HG03439 (cell line): ENCODE data around the gene C11orf21.

Experiments used
- ATAC-seq: cut with Tn5 transposase; IDR thresholded peaks from one replicate; pipeline ENCODE4 v1.9.1; 2021; ENCODE audit warnings: mild to moderate bottlenecking, moderate library complexity; ENCODE audit not compliant: unreplicated experiment

Gene C11orf21

GRCh38 chr11:2262301-2263070, 39.2 kb downstream of the C11orf21 start:
- ATAC-seq, result no peak

GRCh38 chr11:2261436-2262230, 40.1 kb downstream of the C11orf21 start:
- no peak for ATAC-seq

- ATAC-seq, result no peak
These were observed 41.0 kb downstream of the C11orf21 start for GRCh38 chr11:2260491-2261364.

- no peak for ATAC-seq
These were observed 41.7 kb downstream of the C11orf21 start for GRCh38 chr11:2259897-2260451.

- no peak for ATAC-seq
These were observed 42.3 kb downstream of the C11orf21 start for GRCh38 chr11:2259466-2259830.

GRCh38 chr11:2258501-2259465, 42.9 kb downstream of the C11orf21 start:
- ATAC-seq, result no peak

GRCh38 chr11:2256951-2257700, 44.6 kb downstream of the C11orf21 start:
- ATAC-seq, result no peak

- no peak for ATAC-seq
These were observed 45.3 kb downstream of the C11orf21 start for GRCh38 chr11:2256293-2256913.

- no peak for ATAC-seq
These were observed 49.7 kb downstream of the C11orf21 start for GRCh38 chr11:2252018-2252417.

- ATAC-seq, result no peak
These were observed 50.6 kb downstream of the C11orf21 start for GRCh38 chr11:2251138-2251537.

- no peak for ATAC-seq
These were observed 51.2 kb downstream of the C11orf21 start for GRCh38 chr11:2250485-2250884.

GRCh38 chr11:2250041-2250440, 51.7 kb downstream of the C11orf21 start:
- no peak for ATAC-seq

GRCh38 chr11:2249189-2249916, 52.4 kb downstream of the C11orf21 start:
- no peak for ATAC-seq

- no peak for ATAC-seq
These were observed 53.0 kb downstream of the C11orf21 start for GRCh38 chr11:2248762-2249161.

GRCh38 chr11:2248242-2248641, 53.5 kb downstream of the C11orf21 start:
- ATAC-seq, result no peak

GRCh38 chr11:2247496-2247895, 54.2 kb downstream of the C11orf21 start:
- ATAC-seq, result no peak
